Urothelium cell line (cell line): ENCODE results near the gene SLC18A3.

Experiments used
- DNase-seq: peaks from one replicate; pipeline ENCODE4 v3.0.0; 2011; ENCODE audit warnings: low spot score, mixed read lengths
- FAIRE-seq: peaks from 2 replicates; lab custom pipeline; 2011; peaks lifted over from hg19 to GRCh38; lab: Jason Lieb, UNC

The SLC18A3 gene

DNA sequence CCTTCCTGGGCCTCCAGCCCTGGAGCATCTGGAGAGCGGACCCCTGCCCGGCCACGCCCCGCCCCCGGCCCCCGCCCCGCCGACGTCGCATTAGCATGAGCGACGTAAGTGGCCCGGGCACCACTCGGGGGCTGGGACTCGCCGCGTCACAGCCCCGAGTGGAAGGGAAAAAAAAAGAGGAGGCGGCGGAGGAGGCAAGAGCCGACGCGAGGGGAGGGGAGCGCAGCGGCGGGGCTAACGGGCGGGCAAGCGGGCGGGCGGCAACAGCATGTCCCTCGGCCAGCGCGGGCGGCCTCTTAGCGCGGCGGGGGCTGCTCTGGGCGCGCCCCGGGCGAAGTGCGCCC, at the start of gene SLC18A3:
Gene SLC18A3 (plus strand): TSS at position 197 of the 344 bp plus-strand sequence. CDS start 431 bp downstream, outside the sequence.
- FAIRE-seq (no peak), DNase-seq (no peak)

DNA sequence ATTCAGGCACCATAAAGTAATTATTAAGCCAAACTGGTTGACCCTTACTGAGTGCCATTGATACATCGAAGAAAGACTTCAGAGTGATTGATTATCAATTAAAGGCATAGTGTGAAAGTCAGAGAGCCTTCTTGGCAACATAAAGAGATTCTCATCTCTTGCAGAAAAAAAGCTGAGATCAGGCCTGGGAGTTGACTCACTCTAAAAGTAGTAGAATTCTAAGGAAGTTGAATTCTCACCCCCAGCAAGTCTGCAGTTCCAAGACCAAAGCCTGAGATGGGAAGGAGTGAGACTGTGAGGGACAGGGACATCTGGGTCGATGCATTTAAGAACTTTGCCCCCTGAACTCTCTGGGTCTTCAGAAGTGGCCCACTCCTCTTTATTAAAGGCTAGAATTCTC, 49.6 kb upstream of the SLC18A3 start:
- DNase-seq (no peak), FAIRE-seq (no peak)

DNA sequence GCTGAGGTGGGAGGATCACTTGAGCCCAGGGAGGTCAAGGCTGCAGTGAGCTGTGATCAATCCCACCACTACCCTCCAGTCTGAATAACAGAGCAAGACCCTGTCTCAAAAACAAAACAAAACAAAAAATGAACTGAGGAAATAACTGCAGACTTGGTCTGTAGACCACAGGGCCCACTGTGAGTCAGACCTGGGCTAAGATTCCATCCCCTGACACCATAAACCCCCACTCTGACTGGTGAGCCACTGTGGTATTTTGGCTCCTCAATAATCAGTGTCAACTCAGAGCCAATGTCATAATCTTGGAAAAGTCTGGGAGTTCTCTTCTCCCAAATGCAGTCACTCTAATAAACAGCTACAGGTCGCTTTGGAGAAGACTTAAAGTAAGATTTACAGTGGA, 47.2 kb upstream of the SLC18A3 start:
- DNase-seq (no peak), FAIRE-seq (no peak)

DNA sequence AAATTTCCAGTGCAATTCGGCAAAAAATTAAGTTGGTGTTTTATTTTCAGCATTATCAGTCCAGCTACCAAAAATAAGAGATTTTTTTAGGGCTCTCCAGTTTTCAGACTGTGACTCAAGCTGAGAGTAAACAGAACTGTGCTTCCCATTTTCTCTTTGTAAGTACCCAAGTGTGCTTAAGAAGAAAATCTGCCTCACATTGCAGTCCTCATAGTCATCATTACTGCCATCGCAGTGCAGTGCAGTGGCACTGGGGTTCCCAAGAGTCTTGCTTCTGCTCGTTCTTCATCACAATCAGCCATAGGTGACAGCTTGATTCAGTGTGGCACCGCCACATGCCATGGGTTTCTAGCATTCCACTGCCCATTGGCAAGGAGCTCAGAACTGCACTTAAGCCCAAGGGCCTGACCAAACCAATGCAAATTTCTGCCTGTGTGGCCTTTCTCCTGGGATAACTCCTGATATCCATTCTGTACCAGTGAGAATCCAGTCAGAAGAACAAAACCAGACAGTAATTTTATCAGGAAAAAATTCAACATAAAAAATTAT, 45.6 kb upstream of the SLC18A3 start:
- no peak for DNase-seq
- no peak for FAIRE-seq

DNA sequence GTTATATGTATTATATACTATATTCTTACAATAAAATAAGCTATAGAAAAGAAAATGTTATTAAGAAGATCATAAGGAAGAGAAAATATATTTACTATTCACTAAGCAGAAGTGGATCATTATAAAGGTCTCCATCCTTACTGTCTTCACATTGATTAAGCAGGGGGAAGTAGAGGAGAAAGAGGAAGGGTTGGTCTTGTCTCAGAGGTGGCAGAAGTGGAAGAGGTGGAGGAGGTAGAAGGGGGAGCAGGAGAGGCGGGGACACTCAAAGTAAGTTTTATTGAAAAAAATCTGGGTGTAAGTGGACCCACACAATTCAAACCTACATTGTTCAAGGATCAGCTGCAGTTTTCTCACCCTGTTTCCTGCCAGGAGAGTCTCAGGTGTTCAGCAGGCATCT, 42.3 kb upstream of the SLC18A3 start:
- DNase-seq (no peak), FAIRE-seq (no peak)

DNA sequence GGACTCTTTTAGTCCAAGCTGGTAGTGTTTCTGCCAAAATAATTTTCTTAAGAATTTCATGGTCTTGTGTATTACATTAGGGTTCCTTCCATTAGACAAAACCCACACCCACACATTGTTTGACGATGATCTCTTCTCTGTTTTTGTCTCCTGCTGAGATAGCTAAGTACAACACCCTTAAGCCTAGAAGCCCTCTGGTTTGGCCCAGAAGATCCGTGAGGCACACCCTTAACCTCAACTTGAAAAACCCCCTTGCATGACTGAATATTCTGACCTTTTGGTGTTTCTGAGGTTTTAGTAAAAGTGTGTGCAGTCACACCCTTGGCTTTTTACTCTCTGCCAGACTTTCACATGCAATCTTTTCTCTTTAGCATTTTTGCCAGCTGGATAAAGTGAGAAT, 41.9 kb upstream of the SLC18A3 start:
- FAIRE-seq: no peak
- DNase-seq: no peak

DNA sequence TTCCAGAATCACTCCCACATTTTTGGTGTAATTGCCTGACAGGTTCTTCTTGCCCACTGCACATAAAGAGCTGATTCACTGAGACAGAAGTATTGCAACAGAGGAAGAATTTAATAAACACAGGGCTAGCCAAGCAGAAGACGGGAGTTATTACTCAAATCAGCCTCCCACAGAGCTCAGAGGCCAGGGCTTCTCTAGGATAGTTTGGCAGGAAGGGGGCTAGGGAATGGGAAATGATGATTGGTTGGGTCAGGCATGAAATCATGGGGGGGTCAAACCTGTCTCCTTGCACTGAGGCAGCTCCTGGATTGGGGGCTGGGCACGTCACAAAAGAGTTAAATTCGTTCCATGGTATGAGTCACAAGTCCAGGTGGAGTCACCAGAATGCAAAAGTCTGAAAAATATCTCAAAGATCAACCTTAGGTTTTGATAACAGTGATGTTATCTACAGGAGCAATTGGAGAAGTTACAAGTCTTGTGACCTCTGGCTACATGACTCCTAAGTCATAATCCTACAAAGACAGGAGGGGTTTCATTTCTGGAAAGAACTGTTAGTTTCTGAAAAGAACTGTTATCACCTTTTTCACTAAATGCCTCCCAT, 41.0 kb upstream of the SLC18A3 start:
- no peak for FAIRE-seq

DNA sequence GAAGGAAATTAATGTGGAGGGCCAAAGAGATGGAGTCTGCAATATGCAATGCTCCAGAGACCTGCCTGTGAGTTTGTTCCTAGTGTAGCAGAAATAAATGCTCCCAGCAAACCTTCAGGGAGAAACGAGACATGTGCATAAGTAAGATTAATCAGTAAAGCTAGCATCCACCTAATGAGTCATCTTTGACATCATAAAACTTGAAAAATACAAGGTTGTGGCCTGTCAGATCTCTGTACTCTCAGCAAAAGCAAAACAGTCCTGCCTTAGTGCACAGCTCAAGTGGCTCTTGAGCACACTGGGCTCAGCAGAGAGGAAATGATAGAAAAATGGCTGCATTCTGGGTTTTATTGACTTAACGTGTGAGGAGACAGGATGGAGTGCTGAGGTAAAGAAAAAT, 38.7 kb upstream of the SLC18A3 start:
- DNase-seq: no peak
- no peak for FAIRE-seq

More for the DNA sequence above, 41.0 kb upstream of the SLC18A3 start:
- no peak for DNase-seq

DNA sequence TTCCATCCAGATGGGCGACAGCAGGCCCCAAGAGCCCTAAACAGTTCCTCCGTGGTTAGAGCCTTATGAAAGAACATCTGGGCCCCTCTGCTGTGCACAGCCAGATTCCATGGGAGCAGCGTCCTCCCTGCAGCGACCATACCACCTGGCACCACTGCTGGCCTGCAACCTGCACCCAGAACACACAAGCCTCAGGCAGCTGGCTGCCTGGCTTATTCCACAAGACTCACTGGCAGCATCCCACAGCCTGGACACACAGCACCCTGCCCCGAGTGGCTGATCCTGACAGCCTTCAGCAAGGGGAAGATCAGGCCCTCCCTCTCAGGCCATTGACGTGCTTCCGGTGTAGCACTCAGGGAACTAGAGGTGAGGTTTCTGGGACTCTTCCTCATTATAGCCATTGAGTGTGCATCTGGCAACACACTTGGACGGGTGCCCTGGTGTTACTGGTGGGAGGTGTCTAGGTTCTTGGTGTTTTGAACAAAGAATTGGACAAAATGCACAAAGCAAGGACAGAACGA, 37.5 kb upstream of the SLC18A3 start:
- no peak for FAIRE-seq
- DNase-seq: no peak

DNA sequence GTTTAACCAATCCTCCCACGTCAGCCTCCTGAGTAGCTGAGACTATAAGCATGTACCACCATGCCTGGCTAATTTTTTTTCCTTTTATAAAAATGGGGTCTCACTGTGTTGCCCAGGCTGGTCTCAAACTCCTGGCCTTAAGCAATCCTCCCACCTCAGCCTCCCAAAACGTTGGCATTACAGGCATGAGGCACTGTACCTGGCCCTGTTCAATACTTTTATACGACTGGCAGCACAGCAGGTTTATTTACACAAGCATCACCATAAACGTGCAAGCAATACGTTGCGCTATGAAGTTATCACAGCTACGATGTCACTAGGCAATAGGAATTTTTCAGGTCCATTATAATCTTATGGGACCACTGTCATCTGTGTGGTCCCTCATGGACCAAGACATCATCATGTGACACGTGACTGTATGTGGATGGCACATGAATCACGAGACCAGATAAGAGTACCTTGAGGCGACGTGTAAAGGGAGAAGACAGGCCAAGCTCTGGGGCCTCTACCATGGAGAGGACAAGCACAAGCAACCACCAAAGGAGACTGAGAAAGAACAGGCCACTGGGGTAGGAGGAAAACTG, 34.5 kb upstream of the SLC18A3 start:
- no peak for FAIRE-seq
- no peak for DNase-seq

DNA sequence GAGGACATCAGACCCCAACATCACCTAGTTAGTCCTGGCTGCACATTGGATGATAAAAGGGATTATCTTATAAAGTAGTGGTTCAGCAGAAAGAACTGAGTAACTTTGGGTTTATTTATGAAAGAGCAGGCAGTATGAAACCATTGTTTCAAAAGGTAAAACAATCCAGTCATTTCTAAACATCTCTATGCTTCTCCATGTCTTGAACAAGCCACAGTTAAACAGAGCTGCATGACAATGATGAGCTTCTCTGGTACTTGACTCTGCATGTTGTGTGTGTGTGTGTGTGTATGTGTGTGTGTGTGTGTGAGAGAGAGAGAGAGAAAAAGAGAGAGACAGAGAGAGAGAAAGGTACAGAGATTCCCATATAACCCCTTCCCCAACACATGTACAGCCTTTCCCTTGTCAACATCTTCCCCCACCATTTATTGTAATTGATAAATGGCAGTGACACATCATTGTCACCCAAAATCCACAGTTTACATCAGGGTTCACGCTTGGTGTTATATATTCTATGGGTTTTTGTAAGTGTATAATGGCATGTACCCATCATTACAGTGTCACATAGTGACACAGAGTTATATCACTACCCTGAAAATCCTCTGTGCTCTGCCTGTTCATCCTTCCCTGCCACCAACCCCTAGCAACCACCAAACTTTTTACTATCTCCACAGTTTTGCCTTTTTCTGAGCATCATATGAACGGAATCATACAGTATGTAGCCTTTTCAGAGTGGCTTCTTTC, 32.8 kb upstream of the SLC18A3 start:
- no peak for FAIRE-seq
- DNase-seq: no peak

DNA sequence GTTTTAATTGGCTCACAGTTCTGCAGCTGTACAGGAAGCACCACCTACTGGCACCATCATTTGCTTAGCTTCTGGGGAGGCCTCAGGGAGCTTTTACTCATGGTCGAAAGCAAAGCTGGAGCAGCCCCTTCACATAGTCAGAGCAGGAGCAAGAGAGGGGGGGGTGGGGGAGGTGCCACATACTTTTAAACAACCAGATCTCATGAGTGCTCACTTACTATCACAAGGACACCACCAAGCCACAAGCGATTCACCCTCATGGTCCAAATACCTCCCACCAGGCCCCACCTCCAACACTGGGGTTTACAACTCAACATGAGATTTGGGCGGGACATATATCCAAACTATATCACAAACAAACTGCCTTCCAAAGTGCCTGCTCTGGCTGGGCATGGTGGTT, 31.7 kb upstream of the SLC18A3 start:
- DNase-seq (no peak), FAIRE-seq (no peak)

DNA sequence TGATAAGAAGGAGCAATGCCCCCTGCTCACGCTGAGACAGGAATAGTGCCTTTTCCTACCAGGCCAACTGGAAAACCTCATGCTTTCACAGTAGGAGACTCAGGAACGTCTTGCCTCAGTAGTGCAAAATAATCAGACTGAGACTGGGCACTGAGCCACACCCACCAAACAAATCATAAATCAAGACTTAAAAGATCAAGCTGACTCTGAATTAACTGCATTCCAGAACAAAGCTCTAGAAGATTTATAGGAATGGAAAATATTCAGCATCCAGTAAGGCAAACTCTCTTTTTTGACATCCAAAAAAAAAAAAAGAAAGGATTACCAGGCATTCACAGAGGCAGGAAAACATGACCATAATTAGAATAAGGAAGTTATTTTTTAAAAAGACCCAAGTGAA, 30.5 kb upstream of the SLC18A3 start:
- no peak for FAIRE-seq
- no peak for DNase-seq

DNA sequence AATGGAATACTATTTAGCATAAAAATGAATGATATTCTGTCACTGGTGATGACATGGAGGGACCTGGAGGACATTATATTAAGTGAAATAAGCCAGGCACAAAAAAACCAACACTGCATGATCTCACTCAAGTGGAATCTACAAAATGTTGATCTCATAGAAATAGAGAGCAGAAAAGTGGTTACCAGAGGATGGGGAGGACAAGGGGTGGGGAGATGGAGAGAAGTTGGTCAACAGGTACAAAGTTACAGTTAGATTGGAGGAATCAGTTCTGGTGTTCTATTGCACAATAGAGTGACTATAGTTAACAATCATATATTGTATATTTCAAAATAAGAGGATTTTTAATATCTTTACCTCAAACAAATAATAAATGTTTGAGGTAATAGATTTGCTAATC, 24.7 kb upstream of the SLC18A3 start:
- no peak for FAIRE-seq

DNA sequence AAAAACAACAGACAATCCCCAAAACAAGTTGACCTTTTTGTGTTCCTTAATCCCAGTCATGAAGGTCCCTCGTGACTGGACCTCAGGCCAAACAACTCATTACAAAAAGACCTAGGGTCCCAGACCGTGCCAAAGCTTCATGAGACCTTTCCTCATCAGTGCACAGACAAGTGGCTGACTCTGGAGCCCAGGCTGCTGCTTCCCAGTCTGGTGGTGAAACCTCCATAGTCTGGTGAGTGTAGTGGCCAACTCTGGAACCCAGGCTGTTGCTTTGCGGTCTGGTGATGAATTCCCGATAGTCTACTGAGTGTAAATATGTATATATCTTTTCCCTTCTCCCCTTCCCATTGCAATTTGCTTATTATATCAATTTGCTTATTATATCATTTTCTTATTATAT, 22.1 kb upstream of the SLC18A3 start:
- DNase-seq (no peak), FAIRE-seq (no peak)

More for the DNA sequence above, 24.7 kb upstream of the SLC18A3 start:
- DNase-seq: no peak

DNA sequence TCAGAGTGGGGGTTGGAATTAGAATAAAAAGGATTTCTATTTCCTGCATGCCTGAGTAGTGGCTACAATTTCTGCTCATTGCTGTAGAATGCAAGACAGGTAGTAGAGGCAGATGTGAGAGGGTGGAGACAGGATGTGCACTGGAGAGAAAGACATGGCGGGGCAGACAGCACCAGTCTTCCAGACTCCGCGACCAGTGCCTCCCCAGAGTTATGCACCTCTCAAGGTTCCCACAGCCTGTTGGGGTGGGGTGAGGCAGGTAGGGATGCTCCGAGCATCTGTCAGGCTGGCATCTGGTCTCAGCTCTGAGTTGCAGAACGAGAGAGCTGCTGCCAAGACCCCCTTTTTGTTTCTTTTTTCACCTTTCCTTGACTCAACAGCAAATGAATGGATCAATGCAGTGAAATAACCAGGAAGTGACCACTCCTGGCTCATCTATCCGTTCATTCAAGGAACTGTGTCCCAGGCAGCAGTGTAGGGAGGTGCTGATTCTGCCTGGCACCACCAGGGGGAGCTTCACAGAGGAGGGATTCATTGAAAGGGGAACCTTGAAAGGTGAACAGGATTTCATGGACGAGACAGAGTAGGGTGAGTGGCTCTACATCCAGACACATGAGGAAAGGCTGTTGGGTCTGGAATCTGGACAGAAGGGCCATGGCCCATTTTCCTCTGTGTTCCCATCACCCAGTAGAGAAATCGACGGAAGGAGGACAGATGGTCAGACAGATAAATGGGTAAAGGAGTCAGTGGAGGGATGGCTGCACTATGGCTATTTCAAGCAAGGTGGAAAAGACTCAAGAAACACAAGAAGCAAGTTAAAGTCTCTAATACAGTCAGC, 17.2 kb upstream of the SLC18A3 start:
- peak; percentile 91 for FAIRE-seq
- peak; percentile 86 for DNase-seq

DNA sequence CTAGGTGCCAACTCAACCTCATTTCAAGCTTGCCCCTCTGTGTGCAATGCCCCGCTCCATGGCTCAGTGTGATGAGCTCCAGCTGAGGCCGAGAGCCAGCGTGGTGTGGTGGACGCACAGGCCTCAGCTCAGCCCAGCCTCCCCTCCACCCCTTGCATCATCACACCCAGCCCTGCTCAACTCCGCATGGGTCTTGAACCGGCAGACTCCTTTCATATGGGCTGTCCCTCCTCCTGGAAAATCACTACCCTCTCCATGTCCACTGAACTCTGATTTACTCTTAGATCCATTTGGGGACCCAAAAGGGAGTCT, 16.6 kb upstream of the SLC18A3 start:
- no peak for FAIRE-seq

DNA sequence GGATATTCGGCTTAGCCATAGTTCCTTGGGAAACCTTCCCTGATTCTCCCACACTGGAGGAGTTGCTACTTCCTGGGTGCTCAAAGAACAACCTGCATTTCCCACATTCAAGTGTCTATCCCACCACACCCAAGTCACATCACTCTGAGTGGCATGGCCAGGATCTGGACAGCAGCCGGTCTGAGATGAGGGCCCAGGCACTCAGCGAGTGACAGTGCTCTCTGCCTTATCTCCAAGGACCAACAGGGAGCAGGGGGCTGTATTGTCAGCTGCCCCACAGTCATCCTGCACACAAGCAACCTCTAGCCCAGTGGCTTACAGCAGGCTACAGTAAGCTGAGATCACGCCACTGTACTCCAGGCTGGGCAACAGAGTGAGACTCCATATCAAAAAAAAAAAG, 16.1 kb upstream of the SLC18A3 start:
- no peak for DNase-seq
- no peak for FAIRE-seq

More for the DNA sequence above, 16.6 kb upstream of the SLC18A3 start:
- no peak for DNase-seq

DNA sequence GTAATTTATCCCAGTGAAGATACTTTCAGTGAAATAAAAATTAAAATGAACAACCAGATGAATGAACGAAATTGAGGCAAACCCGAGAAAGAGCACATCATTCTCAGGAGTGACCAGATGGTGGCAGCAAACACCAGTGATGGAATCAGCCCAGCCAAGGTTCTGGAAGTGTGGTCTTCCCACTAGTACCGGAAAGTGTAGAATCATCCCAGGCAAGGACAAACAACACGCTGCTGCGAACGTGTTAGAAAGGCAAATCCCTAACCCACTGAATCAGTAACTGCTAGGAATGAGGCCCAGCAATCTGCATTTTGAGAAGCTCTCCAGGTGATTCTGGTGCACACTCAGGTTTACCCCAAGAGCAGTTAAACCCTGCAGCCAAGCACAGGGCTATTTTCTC, 15.5 kb upstream of the SLC18A3 start:
- FAIRE-seq (peak; percentile 20), DNase-seq (peak; percentile 81)

DNA sequence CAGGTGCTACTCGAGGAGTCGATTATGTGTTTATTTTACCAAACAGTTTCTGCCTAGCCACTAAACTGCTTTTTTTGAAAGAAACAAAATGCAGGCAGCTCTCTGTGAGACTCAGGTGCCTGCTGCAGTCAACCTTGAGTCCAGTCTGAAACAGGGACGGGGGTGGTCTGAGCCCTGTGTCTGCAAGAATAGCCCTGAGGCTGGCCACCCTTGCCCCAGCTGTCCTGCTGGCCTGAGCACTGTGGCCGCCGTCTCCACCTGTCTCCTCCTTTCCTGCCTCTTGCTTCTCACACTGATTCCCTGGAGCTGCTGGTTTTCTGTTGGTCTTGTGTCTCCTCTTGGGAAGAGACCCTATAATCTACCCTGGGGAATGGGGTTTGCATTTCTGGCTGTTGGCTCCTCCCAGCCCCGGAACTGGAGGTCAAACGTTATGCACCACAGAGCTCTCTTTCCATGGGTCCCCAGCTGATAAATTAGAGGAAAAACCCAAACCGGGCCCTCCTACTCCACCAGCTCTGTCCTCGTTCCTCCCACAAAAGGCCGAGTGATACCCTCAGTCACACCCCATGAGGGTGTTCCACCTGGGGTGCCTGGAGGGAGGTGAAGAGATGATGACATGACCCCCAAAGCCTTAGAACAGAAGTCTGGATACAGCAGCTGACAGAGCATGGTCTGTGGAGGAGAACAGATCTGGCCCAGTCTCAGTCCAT, 15.0 kb upstream of the SLC18A3 start:
- FAIRE-seq (no peak), DNase-seq (no peak)
